ENCODE results near the gene RAPGEF5.

Gene RAPGEF5

DNA sequence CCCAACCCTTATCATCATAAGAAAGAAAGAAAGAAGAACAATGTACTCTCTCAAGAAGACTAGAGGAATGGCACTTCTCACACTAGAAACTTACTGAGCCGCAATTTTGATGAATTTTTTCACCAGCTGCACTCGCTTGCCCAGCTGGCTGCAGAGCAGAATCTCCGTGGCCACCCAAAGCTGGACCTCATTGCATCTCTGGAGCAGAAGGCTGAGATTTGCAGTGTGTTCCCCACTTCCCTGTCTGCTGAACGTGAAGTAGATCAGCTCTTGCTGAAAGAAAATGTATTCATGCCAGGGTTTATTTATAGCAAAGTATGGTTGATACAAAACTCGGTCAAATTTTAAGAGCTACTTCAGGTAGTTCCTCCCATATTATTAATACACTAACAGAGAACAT, 212.0 kb downstream of the RAPGEF5 start:
- DNase-seq, result no peak

DNA sequence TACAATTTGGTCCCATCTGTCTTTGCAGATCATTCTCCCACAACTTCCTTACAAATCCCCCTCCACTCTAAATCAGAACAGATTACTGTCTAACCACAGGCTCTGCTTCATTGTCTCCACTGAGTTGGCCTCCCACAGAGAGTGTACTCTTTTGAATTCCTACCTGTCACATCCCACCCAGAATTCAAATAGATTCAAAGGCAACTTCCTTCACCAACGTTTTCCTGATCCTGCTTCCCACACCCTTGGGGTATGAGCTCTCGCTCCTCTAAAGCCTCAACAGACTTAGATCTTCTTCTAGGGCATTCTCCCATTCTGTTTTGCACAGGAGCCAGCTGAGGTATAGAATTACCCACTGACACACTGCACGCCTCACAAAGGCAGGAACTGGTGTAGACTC, 213.5 kb downstream of the RAPGEF5 start:
- no peak for DNase-seq

- no peak for DNase-seq
These were observed 214.4 kb downstream of the RAPGEF5 start for GRCh38 chr7:22142572-22142971.

- DNase-seq, result no peak
These were observed 215.6 kb downstream of the RAPGEF5 start for GRCh38 chr7:22141355-22141754.

- no peak for DNase-seq
These were observed 216.4 kb downstream of the RAPGEF5 start for GRCh38 chr7:22140578-22140977.

DNA sequence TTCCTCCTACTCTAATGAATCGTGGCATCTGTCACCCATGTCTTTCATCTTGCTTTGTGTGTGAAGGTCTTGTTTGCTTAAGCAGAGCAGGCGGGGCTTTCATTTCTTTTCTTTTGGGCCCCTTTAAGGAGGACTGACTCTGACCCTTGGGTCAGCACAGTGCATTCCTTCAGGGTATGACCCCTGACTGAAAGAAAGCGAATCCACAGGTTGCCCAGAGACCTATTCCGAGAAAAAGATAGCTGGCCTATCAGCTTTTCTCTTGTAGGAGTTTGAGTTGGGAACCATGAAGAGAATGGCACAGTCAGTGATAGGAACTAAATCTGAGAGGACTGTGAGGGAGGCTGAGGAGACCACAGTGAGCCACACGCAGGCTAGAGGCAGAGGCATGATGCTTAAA, 218.1 kb downstream of the RAPGEF5 start:
- no peak for DNase-seq

GRCh38 chr7:22138106-22138505, 218.8 kb downstream of the RAPGEF5 start:
- DNase-seq, result no peak

DNA sequence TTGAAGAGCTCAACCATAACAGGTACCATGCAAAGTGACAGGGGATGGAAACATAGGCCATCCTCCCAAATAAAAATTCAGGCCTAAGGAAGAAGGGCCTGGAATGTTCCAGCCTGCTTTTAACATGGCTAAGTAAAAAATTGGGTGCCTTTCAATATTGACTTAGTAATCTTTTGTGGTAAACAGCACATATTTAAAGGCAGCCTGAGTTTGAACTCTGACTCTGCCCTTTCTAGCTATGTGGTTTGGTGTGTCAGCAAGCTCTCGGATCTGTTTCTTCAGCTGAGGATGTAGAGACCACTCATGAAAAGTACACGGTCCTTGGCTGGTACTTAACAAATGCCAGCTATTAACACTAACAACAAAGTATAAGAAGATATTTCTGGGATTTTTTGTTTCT, 219.5 kb downstream of the RAPGEF5 start:
- DNase-seq, result no peak

- no peak for DNase-seq
These were observed 219.9 kb downstream of the RAPGEF5 start for GRCh38 chr7:22137026-22137425.

DNA sequence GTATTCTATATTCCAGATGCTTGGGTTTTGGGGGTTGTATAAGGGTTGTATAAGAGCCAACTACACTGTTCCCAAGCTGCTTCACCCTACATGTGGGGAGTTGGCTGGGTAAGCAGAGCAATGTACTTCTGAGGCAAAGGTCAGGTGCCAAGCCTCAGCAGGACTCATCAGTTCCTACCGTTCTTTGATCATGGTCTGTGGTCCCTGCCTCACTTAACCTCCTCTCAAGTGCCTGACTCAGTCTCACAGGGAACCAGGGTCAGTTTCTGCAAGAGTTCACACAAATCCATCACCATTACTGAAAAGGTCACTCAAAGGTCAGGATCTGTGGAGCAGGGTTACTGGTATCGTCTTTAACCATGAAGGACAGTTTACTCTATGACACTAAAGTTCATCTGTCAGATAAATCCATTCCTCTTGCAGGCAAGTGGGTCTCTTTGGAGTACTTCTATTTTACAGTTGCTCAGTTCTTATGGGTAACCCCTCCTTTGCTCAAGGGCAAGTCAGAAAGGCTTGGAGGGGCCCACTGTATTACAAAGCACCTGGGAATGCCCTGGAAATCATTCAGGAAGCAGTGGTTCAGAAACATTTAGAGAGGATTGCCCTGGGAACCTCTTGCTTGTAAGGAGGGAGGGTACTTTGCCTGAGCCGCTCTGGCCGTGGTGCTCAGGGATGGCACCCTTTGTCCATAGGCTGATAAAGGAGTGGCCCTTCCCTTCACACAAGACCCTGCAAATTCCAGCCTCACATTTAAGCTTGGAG, 227.0 kb downstream of the RAPGEF5 start:
- DNase-seq, result no peak

DNA sequence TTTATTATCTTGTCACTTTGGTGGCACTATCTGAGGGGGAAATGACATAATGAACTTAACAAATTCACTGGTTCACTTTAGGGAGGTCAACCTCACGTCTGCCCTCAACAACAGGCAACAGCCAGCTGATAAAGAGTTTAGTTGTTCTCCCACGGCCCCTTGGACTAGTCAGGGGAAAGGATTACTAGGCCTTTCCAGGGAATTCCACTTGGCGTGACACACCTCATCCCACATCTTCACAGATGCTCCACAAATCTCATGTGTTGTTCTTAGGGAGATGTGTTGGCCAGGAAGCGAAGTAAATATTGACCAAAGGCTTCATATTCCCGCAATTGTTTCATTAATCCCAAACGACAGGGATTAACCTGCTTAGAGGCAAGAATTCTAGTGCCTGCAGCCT, 227.8 kb downstream of the RAPGEF5 start:
- DNase-seq, result no peak

DNA sequence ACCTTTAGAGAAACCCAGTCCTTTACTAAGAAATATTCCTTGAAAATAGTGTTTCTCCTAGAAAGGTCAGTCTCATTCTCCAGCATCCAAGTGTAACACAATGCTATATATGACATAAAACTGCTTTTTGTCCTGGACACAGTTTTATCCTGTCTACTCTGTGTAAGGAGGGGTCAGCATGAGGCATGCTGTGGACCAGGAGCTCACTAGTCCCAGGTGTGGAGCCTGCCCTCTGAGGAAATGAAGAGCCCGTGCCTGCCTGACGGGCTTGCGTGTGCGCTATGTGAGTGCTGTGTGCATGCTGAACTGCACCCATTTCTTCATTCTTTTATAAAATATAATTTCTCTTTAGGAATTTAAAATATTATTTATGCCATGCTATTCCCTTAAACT, 228.4 kb downstream of the RAPGEF5 start:
- DNase-seq, result no peak

DNA sequence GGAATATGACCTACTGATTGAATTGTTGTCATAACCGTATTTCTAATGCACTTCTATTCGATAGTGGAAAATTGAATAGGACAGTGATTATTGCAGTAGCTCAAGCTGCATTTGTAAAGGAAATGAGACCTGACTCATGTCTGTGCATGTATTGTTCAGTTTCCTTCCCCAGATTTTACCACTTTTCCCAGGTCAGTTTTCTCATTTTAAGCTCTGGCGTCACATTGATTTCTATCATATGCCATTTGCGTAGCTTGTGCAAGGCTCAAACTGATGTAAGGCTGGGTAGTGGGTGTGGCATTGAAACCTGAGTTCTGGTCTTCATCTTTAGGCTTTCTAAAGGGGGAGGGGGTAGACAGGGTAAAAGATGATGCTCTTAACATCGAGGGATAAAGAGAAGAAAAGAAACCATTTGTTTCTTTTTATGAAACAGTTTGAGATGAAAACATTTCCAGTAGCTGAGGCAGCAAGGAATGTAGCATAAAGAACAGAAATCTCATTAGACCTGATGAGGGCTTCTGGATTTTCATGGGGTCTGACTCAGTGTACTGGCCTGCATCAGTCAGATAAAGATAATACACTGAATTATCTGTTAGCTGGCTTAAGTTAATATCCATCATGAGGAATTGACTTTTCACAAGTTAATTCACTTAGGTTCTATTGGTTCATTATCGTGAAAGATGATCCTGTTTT, 229.0 kb downstream of the RAPGEF5 start:
- no peak for DNase-seq

DNA sequence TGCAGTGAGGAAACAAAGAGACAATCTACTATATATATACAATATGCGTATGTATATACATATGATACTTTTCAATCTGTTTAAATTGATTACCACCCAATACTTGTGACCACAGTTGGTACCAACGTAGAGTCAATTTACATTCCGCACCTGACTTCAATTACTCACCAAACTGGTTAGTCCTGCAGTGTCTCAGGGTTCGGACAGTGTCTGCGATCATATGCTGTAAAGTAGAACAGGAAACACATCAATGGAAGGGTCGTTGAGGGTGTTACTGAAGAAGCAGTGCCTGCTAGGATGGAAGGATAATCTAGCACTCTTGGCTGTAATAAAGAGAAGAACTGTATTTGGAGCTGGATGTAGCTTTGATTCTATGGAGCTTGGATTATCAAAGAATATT, 231.5 kb downstream of the RAPGEF5 start:
- no peak for DNase-seq

- no peak for DNase-seq
These were observed 232.0 kb downstream of the RAPGEF5 start for GRCh38 chr7:22124941-22125340.

- DNase-seq, result no peak
These were observed 233.8 kb downstream of the RAPGEF5 start for GRCh38 chr7:22123139-22123538.

DNA sequence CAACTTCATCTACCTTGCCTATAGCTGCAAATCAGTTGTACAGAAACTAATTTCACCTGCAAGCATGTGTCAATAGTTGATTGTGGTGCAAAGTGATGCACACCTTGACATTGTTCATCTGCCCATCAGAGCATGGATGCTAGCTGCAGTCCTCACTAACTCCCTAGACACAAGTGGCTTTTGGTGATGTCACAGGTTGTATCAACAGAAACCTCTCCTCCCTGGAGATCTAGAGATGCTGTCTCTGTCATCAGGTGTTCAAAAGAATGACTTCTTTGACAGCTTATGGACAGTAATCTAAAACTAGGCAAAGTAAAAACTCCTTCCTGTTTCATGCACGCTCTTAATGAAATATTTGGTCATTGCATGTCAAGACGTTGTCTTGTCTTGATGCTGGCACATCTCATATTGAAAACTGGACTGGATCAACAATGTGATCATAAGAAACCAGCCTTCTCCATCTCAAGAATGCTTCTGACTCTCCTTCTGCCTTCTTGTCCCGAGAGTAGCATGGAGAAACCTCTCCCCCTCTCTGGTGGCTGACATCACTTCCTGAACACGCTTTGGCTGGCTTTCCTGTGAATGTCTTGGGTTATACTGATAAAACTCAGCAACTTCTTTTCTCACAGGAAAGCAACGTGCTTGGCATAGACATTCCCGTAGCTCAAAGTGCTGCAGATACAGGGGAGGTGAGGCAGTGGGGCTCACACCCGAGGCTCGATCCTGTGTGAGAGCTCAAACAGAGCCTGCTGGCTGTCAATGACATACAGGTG, 235.1 kb downstream of the RAPGEF5 start:
- no peak for DNase-seq

DNA sequence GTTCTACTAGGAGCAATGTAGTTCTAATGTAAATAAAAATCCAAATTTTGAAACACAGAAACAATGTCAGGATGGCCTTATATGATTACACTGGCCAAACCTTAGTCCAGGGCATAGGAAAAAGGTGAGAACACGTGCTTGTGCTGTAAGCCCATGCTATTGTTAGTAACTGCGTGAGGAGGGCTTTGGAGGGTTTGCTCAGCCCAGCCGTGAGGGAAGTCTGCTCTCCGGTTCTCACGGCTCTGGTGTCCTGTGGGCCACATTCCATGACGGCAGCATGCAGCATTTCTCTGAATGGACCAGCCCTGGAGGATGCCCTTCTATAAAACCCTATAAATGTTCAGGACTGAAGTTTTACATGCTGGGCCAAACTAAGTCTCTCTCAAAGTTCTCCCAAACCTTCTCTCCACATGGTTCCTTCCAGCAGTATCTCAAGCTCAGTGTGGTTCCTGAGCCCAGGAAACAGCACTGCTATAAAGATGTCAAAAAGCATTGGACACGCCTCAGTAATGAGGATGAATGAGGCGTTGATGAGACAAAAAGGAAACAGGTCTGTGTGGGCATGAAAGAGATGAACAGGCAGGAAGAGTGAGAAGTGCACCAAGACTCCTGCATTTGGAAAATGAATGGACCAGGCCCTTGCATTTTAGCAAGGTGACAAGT, 236.4 kb downstream of the RAPGEF5 start:
- no peak for DNase-seq

DNA sequence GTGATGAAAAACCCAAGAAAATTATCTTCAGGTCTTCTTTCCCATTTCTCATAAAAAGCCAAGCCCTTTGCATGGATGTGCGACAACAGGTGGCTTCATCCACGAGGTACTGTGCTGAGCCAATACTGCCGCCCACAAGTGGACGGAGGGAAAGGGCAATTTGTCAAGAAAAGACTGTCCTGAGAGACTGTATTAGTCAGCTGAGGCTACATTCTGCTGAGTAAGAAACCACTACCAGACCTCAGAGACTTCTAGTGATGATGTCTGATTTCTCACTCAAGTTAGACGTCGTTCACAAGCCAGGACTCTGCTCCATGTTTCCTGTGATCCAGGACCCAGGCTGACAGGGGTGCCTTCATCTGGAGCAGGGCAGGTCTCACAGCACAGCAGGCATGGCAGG, 239.7 kb downstream of the RAPGEF5 start:
- no peak for DNase-seq

DNA sequence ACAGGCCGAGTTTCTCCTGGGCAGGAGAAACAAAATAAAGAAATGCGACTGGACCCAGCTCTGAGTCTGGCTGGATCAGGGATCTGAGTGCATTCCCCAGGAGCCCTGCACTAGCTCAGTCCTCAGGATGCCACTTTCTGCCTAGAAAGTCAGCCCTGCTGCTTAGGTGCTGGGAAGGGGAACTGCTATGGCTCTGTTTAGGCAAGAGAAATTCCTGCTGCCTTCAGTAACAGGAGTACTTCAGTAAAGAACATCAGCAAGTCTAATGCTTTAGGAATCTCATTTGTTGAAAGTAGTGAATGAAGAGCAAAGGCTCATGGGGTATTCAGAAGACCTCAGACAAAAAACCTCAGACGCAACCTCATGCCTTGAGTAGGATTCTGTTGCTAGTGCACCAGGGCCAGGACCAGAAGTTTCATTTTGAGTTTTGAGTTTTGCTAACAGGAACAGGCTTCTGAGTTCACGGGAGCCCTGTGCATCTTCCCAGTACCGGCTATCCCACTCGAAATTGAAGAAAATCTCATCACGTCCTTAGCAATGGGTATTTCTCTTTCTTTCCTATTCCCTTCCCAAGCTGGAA, 240.4 kb downstream of the RAPGEF5 start:
- no peak for DNase-seq

DNA sequence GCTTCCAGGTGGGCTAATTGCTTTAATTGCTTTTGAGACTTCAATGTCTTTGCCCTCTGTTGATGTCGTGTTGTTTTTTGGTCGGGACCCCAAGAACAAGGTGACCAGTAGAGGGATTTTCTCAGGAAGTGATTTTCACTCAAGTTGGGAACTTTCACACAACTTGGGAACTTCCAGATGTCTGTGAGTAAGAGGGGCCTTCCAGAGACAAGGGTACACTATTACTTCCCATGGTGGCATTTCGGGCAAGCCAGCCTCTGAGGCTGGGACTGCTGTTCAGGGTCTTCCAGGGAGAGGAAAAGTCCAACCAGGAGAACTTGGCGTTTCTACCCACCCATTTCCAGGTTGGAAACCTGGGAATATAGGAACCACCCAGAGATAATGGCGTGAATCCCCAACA, 241.3 kb downstream of the RAPGEF5 start:
- no peak for DNase-seq

DNA sequence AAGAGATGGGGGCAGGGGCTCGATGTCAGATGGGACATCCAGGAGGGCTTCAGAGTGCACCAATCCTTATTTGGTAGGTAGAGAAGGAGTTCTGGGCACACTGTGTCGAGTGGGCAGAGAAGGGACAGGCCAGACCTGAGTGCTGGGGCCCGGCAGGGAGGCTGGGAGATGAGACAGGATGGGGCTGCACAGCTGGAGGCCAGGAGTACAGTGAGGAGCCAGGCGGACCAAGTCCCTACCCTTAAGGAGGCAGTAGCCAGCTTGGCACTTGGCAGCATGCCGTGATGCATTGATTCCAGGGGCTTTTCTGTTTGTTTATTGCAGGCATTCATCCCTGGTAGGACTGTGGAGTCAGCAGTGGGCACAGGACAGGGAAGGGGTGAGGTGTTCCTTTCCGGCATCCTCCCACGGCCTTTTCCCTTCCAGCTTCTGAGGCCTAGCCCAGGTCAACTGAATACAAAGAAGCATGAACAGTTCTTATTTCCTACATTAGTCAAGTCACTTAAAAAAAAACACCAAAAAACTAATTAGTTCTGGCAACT, 242.4 kb downstream of the RAPGEF5 start:
- no peak for DNase-seq

- no peak for DNase-seq
These were observed 243.9 kb downstream of the RAPGEF5 start for GRCh38 chr7:22113041-22113440.
